ENCODE data around the gene HPCAL1.

Gene HPCAL1

DNA sequence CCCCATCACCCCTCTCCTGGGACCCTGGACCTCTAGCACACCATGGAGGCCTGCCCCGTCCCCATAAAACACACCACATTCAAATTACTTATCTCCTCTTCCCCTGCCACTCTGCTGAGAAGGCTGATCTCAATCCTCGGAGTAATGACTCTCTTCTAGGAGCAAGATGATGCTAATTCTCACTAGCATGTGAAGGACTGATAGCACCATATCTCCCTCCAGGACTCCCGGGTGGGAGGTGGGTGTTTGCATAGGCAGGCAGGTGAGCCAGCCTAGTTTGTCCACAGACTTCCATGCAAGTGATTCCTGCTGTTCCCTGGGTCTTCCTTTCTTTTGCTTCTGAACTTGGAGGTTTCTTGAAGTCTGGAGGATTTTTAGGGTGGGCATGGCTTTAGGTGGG lies 40.5 kb downstream of the HPCAL1 start:
- WGBS (ENCODE audit: insufficient coverage) = 100% methylated on average over 2 of the region's 3 CpGs
- ChIA-PET CTCF (interaction anchor here (0.9 to 2.2 kb wide), 5 partner anchors 11 to 66 kb away, joined by 3 to 7 read pairs (median 5); no protein-coding TSS in a partner anchor), POLR2A (no interaction called here)
- peaks cover 0 to 44% (median 26%) of the 10 kb centered on the region in 4 experiments for H3K4me1 ChIP-seq (ENCODE audit: control extremely low read depth in 1 of 4, control insufficient read depth in 4 of 4, insufficient read depth in 4 of 4, low read length in 3 of 4)
- no peaks in the 10 kb centered on the region for H3K9me3 ChIP-seq (ENCODE audit: control extremely low read depth in 1 of 5, control insufficient read depth in 4 of 5, insufficient read depth in 2 of 5, low read depth in 1 of 5, low read length in 4 of 5)
- H3K36me3 ChIP-seq (ENCODE audit: control insufficient read depth in 4 of 4, insufficient read depth in 4 of 4, low read length in 3 of 4) = peaks cover 0 to 6% (median 3%) of the 10 kb centered on the region in 4 experiments
- no peak overlapping the region for H3K27ac ChIP-seq (ENCODE audit: insufficient read depth in 1 of 2, low read depth in 1 of 2, low read length in 2 of 2, poor library complexity in 1 of 2, severe bottlenecking in 2 of 2)
- H3K4me3 ChIP-seq (ENCODE audit: control insufficient read depth in 1 of 7, extremely low read depth in 1 of 7, insufficient read depth in 4 of 7, low read depth in 2 of 7, low read length in 6 of 7) = no peak overlapping the region
- H3K27me3 ChIP-seq (replicated peaks in 2 of 5; ENCODE audit: control insufficient read depth in 4 of 5, insufficient read depth in 5 of 5, low read length in 4 of 5) = no peaks in the 10 kb centered on the region
- DNase-seq = no peak

- 92% methylated on average over 8 of the region's 8 CpGs for WGBS (ENCODE audit: insufficient coverage)
- CTCF ChIA-PET = interaction anchor here (1.5 to 2.2 kb wide), 3 partner anchors 11 to 65 kb away, joined by 5 to 7 read pairs (median 5); no protein-coding TSS in a partner anchor
These were observed 41.0 kb downstream of the HPCAL1 start for GRCh38 chr2:10343658-10344057.

DNA sequence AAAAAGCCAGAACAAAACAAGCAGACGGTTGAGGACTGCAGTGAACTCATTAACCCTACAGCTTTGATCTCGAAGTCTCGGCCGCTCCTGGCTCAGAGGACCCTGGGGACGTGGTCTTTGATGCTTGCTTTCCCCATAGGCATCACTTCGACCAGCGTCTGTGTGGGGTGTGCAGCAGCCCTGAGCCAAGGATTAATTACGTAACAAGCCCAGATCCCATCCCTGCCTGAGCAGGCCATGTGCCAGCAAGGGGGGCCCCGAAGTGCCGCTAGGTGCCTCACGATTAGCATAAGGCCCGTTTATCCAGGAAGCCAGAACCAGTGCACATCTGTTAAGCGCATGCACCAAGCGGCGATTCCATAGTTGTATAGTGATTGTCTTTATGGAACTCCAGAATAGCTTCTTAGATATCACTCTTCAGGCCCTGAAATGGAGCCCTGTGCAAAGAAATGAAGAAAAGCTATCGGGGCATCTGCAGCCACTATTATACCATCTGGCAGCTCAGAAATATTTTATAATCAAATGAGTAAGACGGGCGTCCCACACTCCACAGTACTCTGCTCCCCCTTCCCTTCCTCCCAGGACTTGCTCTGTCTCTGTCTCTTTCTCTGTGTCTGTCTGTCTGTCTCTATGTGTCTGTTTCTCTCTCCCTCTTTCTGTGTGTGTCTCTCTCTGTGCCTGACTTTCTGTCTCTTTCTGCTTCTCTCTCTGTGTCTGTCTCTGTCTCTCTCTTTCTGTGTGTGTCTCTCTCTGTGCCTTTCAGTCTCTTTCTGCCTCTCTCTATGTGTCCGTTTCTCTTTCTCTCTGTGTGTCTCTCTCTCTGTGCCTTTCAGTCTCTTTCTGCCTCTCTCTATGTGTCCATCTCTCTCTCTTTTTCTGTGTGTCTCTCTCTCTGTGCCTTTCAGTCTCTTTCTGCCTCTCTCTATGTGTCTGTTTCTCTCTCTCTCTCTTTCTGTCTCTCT lies 41.7 kb downstream of the HPCAL1 start:
- Histone ChIP-seq H3K9me3 (ENCODE audit: control extremely low read depth in 1 of 5, control insufficient read depth in 4 of 5, insufficient read depth in 2 of 5, low read depth in 1 of 5, low read length in 4 of 5) (no peaks in the 10 kb centered on the region), H3K36me3 (ENCODE audit: control insufficient read depth in 4 of 4, insufficient read depth in 4 of 4, low read length in 3 of 4) (peaks cover 0 to 3% (median 1%) of the 10 kb centered on the region in 4 experiments), H3K27me3 (replicated peaks in 2 of 5; ENCODE audit: control insufficient read depth in 4 of 5, insufficient read depth in 5 of 5, low read length in 4 of 5) (no peaks in the 10 kb centered on the region), H3K4me1 (ENCODE audit: control extremely low read depth in 1 of 4, control insufficient read depth in 4 of 4, insufficient read depth in 4 of 4, low read length in 3 of 4) (peaks cover 4 to 45% (median 31%) of the 10 kb centered on the region in 4 experiments), H3K27ac (ENCODE audit: insufficient read depth in 1 of 2, low read depth in 1 of 2, low read length in 2 of 2, poor library complexity in 1 of 2, severe bottlenecking in 2 of 2) (no peak overlapping the region), H3K4me3 (ENCODE audit: control insufficient read depth in 1 of 7, extremely low read depth in 1 of 7, insufficient read depth in 4 of 7, low read depth in 2 of 7, low read length in 6 of 7) (peak overlapping the region in 1 of 7 experiments; percentile 6)
- ChIA-PET CTCF (interaction anchor here (0.8 to 2.2 kb wide), 3 partner anchors 9 to 64 kb away, joined by 3 to 7 read pairs (median 5); no protein-coding TSS in a partner anchor), POLR2A (no interaction called here)
- DNase-seq = peak in 2 of 3 donors; percentile 28 to 31
- WGBS (ENCODE audit: insufficient coverage) = 60% methylated on average over 15 of the region's 19 CpGs

More at GRCh38 chr2:10343658-10344057, 41.0 kb downstream of the HPCAL1 start:
- POLR2A ChIA-PET = no interaction called here
- DNase-seq = no peak
- Histone ChIP-seq H3K4me1 (ENCODE audit: control extremely low read depth in 1 of 4, control insufficient read depth in 4 of 4, insufficient read depth in 4 of 4, low read length in 3 of 4) (peaks cover under 1 to 44% (median 29%) of the 10 kb centered on the region in 4 experiments), H3K27me3 (replicated peaks in 2 of 5; ENCODE audit: control insufficient read depth in 4 of 5, insufficient read depth in 5 of 5, low read length in 4 of 5) (no peaks in the 10 kb centered on the region), H3K4me3 (ENCODE audit: control insufficient read depth in 1 of 7, extremely low read depth in 1 of 7, insufficient read depth in 4 of 7, low read depth in 2 of 7, low read length in 6 of 7) (no peak overlapping the region), H3K36me3 (ENCODE audit: control insufficient read depth in 4 of 4, insufficient read depth in 4 of 4, low read length in 3 of 4) (peaks cover 0 to 3% (median 3%) of the 10 kb centered on the region in 4 experiments), H3K9me3 (ENCODE audit: control extremely low read depth in 1 of 5, control insufficient read depth in 4 of 5, insufficient read depth in 2 of 5, low read depth in 1 of 5, low read length in 4 of 5) (no peaks in the 10 kb centered on the region), H3K27ac (ENCODE audit: insufficient read depth in 1 of 2, low read depth in 1 of 2, low read length in 2 of 2, poor library complexity in 1 of 2, severe bottlenecking in 2 of 2) (no peak overlapping the region)

- POLR2A ChIA-PET = no interaction called here
- Histone ChIP-seq H3K9me3 (ENCODE audit: control extremely low read depth in 1 of 5, control insufficient read depth in 4 of 5, insufficient read depth in 2 of 5, low read depth in 1 of 5, low read length in 4 of 5) (no peaks in the 10 kb centered on the region), H3K27me3 (replicated peaks in 2 of 5; ENCODE audit: control insufficient read depth in 4 of 5, insufficient read depth in 5 of 5, low read length in 4 of 5) (no peaks in the 10 kb centered on the region), H3K27ac (ENCODE audit: insufficient read depth in 1 of 2, low read depth in 1 of 2, low read length in 2 of 2, poor library complexity in 1 of 2, severe bottlenecking in 2 of 2) (no peak overlapping the region), H3K4me3 (ENCODE audit: control insufficient read depth in 1 of 7, extremely low read depth in 1 of 7, insufficient read depth in 4 of 7, low read depth in 2 of 7, low read length in 6 of 7) (no peak overlapping the region), H3K36me3 (ENCODE audit: control insufficient read depth in 4 of 4, insufficient read depth in 4 of 4, low read length in 3 of 4) (no peaks in the 10 kb centered on the region), H3K4me1 (ENCODE audit: control extremely low read depth in 1 of 4, control insufficient read depth in 4 of 4, insufficient read depth in 4 of 4, low read length in 3 of 4) (peaks cover 4 to 45% (median 31%) of the 10 kb centered on the region in 4 experiments)
- 95% methylated on average over 2 of the region's 3 CpGs for WGBS (ENCODE audit: insufficient coverage)
- CTCF ChIA-PET = no interaction called here
- DNase-seq = no peak
These were observed 42.4 kb downstream of the HPCAL1 start for GRCh38 chr2:10345126-10345525.

DNA sequence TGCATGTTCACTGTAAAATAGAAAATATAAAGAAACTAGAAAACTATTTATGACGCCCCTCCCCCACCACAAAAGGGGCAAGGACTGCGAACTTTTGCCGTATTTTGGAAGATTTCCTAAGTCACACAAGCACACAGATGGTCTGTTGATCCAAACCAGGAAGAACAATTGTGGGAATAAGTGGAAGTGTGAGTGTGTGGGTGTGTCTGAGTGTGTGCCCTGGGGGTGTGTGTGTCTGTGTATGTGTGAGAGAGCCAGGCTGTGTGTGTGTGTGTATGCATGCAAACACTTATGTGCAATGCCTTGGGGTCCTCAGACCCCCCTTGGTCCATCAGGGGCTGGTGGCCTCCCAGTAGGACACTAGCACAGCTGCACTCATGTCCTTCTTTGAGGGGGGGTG lies 43.1 kb downstream of the HPCAL1 start:
- ChIA-PET CTCF (no interaction called here), POLR2A (no interaction called here)
- no peaks in the 10 kb centered on the region for H3K36me3 ChIP-seq (ENCODE audit: control insufficient read depth in 4 of 4, insufficient read depth in 4 of 4, low read length in 3 of 4)
- H3K9me3 ChIP-seq (ENCODE audit: control extremely low read depth in 1 of 5, control insufficient read depth in 4 of 5, insufficient read depth in 2 of 5, low read depth in 1 of 5, low read length in 4 of 5) = no peaks in the 10 kb centered on the region
- no peaks in the 10 kb centered on the region for H3K27me3 ChIP-seq (replicated peaks in 2 of 5; ENCODE audit: control insufficient read depth in 4 of 5, insufficient read depth in 5 of 5, low read length in 4 of 5)
- DNase-seq = no peak
- no CpG with 5 or more reads among the region's 3 CpGs for WGBS (ENCODE audit: insufficient coverage)
- H3K27ac ChIP-seq (ENCODE audit: insufficient read depth in 1 of 2, low read depth in 1 of 2, low read length in 2 of 2, poor library complexity in 1 of 2, severe bottlenecking in 2 of 2) = no peak overlapping the region
- no peak overlapping the region for H3K4me3 ChIP-seq (ENCODE audit: control insufficient read depth in 1 of 7, extremely low read depth in 1 of 7, insufficient read depth in 4 of 7, low read depth in 2 of 7, low read length in 6 of 7)
- peaks cover 4 to 47% (median 30%) of the 10 kb centered on the region in 4 experiments for H3K4me1 ChIP-seq (ENCODE audit: control extremely low read depth in 1 of 4, control insufficient read depth in 4 of 4, insufficient read depth in 4 of 4, low read length in 3 of 4)

GRCh38 chr2:10346929-10347561 lies 44.3 kb downstream of the HPCAL1 start:
- Histone ChIP-seq H3K27me3 (replicated peaks in 2 of 5; ENCODE audit: control insufficient read depth in 4 of 5, insufficient read depth in 5 of 5, low read length in 4 of 5) (no peaks in the 10 kb centered on the region), H3K9me3 (ENCODE audit: control extremely low read depth in 1 of 5, control insufficient read depth in 4 of 5, insufficient read depth in 2 of 5, low read depth in 1 of 5, low read length in 4 of 5) (no peaks in the 10 kb centered on the region), H3K4me1 (ENCODE audit: control extremely low read depth in 1 of 4, control insufficient read depth in 4 of 4, insufficient read depth in 4 of 4, low read length in 3 of 4) (peaks cover 4 to 55% (median 33%) of the 10 kb centered on the region in 4 experiments), H3K4me3 (ENCODE audit: control insufficient read depth in 1 of 7, extremely low read depth in 1 of 7, insufficient read depth in 4 of 7, low read depth in 2 of 7, low read length in 6 of 7) (no peak overlapping the region), H3K27ac (ENCODE audit: insufficient read depth in 1 of 2, low read depth in 1 of 2, low read length in 2 of 2, poor library complexity in 1 of 2, severe bottlenecking in 2 of 2) (no peak overlapping the region), H3K36me3 (ENCODE audit: control insufficient read depth in 4 of 4, insufficient read depth in 4 of 4, low read length in 3 of 4) (no peaks in the 10 kb centered on the region)
- ChIA-PET CTCF (interaction anchor here (1.3 to 2.7 kb wide), 4 partner anchors 13 to 88 kb away, joined by 4 to 10 read pairs (median 10); no protein-coding TSS in a partner anchor), POLR2A (no interaction called here)
- WGBS (ENCODE audit: insufficient coverage) = 88% methylated on average over 14 of the region's 16 CpGs
- DNase-seq = no peak
